Measurements from ENCODE around the gene ZCCHC3. TPM values are rescaled to one million over a fixed set of nuclear protein-coding genes. Genes with fewer than 3 reads are reported as not detected.

Gene ZCCHC3
- total RNA-seq, 1 experiment from 2014 or later = 43.6 TPM

DNA sequence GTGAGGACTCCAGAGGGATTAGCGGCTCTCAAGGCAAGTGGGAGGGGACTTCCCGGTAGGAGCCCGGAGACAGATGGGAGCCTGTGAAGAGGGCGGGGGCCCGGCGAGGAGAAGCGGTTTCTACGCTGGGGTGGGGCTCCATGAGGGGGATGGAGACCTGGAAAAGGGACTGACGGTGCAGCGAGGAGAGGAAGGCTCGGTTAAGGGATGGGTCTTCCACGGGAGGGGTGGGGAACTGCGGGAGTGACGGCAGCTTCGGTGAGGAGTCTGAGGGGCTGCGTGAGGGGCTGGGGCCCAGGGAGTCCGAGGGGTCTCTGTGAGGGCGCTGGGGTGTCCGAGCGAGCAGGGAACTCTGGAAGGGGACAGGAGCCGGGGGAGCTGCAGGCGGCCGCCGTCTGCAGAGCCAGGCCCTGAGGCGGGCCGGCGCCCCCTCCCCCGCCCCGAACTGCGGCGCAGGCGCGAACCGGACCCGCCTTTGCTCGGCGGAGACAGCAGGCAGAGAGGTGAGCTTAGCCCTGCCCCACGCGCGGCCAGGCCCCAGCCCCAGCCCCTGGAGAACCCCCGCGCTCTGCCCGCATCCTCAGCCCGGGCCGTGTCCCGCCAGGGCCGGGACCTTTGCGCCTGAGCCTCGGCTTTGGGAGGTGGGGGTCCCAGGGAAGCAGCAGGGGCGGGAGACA is 49.4 kb downstream of the ZCCHC3 start, which contains the start of gene NRSN2:
Gene NRSN2, plus strand, starts transcription at position 472 of the 677 bp plus-strand sequence. CDS start 2,533 bp downstream, outside the sequence.
- peak; percentile 66 for DNase-seq (ENCODE audit: low spot score)
- TF ChIP-seq ELF4 (CRISPR knock-in tag; IDR thresholded peaks at IDR 0.05; ENCODE audit: low read depth) (0 out of 2 replicates have a peak, but pooled peaks have one; percentile 39), GABPB1 (CRISPR knock-in tag; IDR thresholded peaks at IDR 0.05) (peak; percentile 43; the same call in 1 of the 2 replicates), TP53 (CRISPR knock-in tag; IDR thresholded peaks at IDR 0.05) (no peak), FOXJ3 (CRISPR knock-in tag; IDR thresholded peaks at IDR 0.05; ENCODE audit: borderline replicate concordance) (no peak)
- TF ChIP-seq, protein P1, sequence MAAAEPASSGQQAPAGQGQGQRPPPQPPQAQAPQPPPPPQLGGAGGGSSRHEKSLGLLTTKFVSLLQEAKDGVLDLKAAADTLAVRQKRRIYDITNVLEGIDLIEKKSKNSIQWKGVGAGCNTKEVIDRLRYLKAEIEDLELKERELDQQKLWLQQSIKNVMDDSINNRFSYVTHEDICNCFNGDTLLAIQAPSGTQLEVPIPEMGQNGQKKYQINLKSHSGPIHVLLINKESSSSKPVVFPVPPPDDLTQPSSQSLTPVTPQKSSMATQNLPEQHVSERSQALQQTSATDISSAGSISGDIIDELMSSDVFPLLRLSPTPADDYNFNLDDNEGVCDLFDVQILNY (CRISPR knock-in tag; IDR thresholded peaks at IDR 0.05) = 0 out of 2 replicates have a peak, but pooled peaks have one; percentile 52
- H3K36me3 Mint-ChIP-seq = peaks cover 2% of the 10 kb centered on the region; the same call in 1 of the 2 replicates
- peak within 1 kb of the TSS; percentile 90 for H3K4me3 Mint-ChIP-seq
- CTCF ChIA-PET = interaction anchor here (0.7 to 4.2 kb wide), 14 partner anchors 9 to 196 kb away, joined by 3 to 37 read pairs (median 4); partner anchors contain the start of genes SOX12, TBC1D20 and TRIB3
- ATAC-seq = peak; percentile 38
- POLR2A ChIA-PET = interaction anchor here (0.5 to 1.7 kb wide), 11 partner anchors 9 to 68 kb away, joined by 3 to 13 read pairs (median 4); partner anchors contain the start of gene SOX12
- H3K4me1 Mint-ChIP-seq = peaks cover 17% of the 10 kb centered on the region
- H3K27me3 Mint-ChIP-seq (ENCODE audit: low read depth) = peaks cover 22% of the 10 kb centered on the region
- H3K9me3 Mint-ChIP-seq = no peaks in the 10 kb centered on the region; the same call in 1 of the 2 replicates
- H3K27ac Mint-ChIP-seq = peak within 1 kb of the TSS; percentile 40; the same call in 1 of the 2 replicates

DNA sequence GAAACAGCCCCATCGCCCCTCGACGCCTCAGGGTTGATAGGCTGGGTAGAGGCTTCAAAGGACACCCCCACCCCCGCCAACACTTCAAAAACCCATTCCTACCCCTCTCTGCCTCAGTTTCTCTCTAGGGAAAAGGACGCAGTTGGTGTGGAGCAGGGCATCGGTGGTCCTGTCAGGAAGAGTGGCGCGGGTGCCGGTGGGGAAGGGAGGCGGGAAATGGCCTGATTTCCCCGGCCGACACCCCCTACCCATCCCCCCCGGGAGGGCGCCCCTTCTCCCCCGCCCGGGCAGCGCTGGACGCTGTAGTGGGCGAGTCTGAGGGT is 49.9 kb downstream of the ZCCHC3 start:
- peaks cover 2% of the 10 kb centered on the region; the same call in 1 of the 2 replicates for H3K36me3 Mint-ChIP-seq
- no peak; the same call in 1 of the 2 replicates for ATAC-seq
- peaks cover 18% of the 10 kb centered on the region for H3K27me3 Mint-ChIP-seq (ENCODE audit: low read depth)
- H3K9me3 Mint-ChIP-seq = no peaks in the 10 kb centered on the region
- TF ChIP-seq NR2C2 (CRISPR knock-in tag; IDR thresholded peaks at IDR 0.05) (no peak), MYBL2 (CRISPR knock-in tag; IDR thresholded peaks at IDR 0.05) (no peak), ZBTB21 (CRISPR knock-in tag; IDR thresholded peaks at IDR 0.05; ENCODE audit: borderline replicate concordance) (no peak), SP1 (CRISPR knock-in tag; conservative IDR thresholded peaks at IDR 0.05) (no peak), SOX15 (CRISPR knock-in tag; IDR thresholded peaks at IDR 0.05) (no peak), ZNF317 (CRISPR knock-in tag; IDR thresholded peaks at IDR 0.05; ENCODE audit: borderline replicate concordance, low read depth) (no peak)
- TF ChIP-seq, protein P2, sequence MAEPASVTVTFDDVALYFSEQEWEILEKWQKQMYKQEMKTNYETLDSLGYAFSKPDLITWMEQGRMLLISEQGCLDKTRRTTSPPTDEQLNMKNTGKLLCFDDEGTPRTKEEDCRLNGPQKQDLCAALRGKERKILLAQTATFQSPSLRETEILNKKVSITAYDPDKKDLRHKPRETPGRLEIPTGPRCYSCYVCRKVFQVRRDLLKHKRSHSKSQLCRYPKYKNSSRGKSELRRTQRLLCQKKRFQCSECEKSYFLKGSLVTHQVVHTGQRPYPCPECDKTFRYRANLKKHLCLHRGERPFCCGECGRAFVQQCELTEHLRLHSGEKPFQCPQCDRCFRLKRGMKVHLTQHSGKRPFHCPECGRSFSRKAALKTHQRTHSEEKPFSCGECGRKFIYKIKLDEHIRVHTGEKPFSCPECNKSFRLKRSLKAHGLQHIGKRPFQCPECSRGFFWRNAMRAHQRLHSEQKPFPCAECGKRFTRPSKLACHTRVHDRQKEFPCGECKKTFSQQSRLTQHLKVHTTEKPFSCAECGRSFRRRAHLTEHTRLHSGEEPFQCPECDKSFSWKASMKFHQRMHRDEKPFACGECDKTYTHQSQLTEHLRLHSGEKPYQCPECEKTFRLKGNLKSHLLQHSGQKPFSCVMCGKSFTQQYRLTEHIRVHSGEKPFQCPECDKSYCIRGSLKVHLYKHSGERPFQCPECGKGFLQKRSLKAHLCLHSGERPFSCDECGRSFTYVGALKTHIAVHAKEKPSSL (CRISPR knock-in tag; conservative IDR thresholded peaks at IDR 0.05) = no peak
- TF ChIP-seq, protein P3, sequence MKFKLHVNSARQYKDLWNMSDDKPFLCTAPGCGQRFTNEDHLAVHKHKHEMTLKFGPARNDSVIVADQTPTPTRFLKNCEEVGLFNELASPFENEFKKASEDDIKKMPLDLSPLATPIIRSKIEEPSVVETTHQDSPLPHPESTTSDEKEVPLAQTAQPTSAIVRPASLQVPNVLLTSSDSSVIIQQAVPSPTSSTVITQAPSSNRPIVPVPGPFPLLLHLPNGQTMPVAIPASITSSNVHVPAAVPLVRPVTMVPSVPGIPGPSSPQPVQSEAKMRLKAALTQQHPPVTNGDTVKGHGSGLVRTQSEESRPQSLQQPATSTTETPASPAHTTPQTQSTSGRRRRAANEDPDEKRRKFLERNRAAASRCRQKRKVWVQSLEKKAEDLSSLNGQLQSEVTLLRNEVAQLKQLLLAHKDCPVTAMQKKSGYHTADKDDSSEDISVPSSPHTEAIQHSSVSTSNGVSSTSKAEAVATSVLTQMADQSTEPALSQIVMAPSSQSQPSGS (CRISPR knock-in tag; IDR thresholded peaks at IDR 0.05; ENCODE audit: borderline replicate concordance, low read depth) = no peak
- TF ChIP-seq, protein P4, sequence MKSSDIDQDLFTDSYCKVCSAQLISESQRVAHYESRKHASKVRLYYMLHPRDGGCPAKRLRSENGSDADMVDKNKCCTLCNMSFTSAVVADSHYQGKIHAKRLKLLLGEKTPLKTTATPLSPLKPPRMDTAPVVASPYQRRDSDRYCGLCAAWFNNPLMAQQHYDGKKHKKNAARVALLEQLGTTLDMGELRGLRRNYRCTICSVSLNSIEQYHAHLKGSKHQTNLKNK (CRISPR knock-in tag; IDR thresholded peaks at IDR 0.05) = no peak
- TF ChIP-seq, protein P5, sequence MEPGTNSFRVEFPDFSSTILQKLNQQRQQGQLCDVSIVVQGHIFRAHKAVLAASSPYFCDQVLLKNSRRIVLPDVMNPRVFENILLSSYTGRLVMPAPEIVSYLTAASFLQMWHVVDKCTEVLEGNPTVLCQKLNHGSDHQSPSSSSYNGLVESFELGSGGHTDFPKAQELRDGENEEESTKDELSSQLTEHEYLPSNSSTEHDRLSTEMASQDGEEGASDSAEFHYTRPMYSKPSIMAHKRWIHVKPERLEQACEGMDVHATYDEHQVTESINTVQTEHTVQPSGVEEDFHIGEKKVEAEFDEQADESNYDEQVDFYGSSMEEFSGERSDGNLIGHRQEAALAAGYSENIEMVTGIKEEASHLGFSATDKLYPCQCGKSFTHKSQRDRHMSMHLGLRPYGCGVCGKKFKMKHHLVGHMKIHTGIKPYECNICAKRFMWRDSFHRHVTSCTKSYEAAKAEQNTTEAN (CRISPR knock-in tag; IDR thresholded peaks at IDR 0.05) = no peak
- TF ChIP-seq, protein P6, sequence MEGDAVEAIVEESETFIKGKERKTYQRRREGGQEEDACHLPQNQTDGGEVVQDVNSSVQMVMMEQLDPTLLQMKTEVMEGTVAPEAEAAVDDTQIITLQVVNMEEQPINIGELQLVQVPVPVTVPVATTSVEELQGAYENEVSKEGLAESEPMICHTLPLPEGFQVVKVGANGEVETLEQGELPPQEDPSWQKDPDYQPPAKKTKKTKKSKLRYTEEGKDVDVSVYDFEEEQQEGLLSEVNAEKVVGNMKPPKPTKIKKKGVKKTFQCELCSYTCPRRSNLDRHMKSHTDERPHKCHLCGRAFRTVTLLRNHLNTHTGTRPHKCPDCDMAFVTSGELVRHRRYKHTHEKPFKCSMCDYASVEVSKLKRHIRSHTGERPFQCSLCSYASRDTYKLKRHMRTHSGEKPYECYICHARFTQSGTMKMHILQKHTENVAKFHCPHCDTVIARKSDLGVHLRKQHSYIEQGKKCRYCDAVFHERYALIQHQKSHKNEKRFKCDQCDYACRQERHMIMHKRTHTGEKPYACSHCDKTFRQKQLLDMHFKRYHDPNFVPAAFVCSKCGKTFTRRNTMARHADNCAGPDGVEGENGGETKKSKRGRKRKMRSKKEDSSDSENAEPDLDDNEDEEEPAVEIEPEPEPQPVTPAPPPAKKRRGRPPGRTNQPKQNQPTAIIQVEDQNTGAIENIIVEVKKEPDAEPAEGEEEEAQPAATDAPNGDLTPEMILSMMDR (IDR thresholded peaks at IDR 0.05) = no peak
- TF ChIP-seq, protein P7, sequence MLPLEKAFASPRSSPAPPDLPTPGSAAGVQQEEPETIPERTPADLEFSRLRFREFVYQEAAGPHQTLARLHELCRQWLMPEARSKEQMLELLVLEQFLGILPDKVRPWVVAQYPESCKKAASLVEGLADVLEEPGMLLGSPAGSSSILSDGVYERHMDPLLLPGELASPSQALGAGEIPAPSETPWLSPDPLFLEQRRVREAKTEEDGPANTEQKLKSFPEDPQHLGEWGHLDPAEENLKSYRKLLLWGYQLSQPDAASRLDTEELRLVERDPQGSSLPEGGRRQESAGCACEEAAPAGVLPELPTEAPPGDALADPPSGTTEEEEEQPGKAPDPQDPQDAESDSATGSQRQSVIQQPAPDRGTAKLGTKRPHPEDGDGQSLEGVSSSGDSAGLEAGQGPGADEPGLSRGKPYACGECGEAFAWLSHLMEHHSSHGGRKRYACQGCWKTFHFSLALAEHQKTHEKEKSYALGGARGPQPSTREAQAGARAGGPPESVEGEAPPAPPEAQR (CRISPR knock-in tag; IDR thresholded peaks at IDR 0.05) = no peak
- H3K27ac Mint-ChIP-seq = no peak overlapping the region
- ChIA-PET POLR2A (interaction anchor here (0.5 to 1.7 kb wide), 11 partner anchors 9 to 69 kb away, joined by 3 to 13 read pairs (median 4); partner anchors contain the start of gene SOX12), CTCF (interaction anchor here (0.9 to 4.2 kb wide), 13 partner anchors 9 to 196 kb away, joined by 3 to 37 read pairs (median 4); partner anchors contain the start of genes SOX12, TBC1D20 and TRIB3)
- H3K4me3 Mint-ChIP-seq = peak overlapping the region; percentile 89
- H3K4me1 Mint-ChIP-seq = peaks cover 17% of the 10 kb centered on the region
- no peak for DNase-seq (ENCODE audit: low spot score)

Data from WTC11 (cell line).